Hepatocyte (in vitro differentiated cells): ENCODE data around the gene ZNF804A.

Experiments used
- EZH2 ChIP-seq: fragments of 200-600 bp; sonication (generic); IDR thresholded peaks from 2 replicates; pipeline ENCODE4 v1.6.1; 2016; ENCODE audit warnings: antibody characterized with exemption, mild to moderate bottlenecking, borderline replicate concordance
- EZH2phosphoT487 ChIP-seq: fragments of 200-600 bp; sonication (generic); IDR thresholded peaks from one replicate; pipeline ENCODE4 v1.6.1; 2018; ENCODE audit warnings: antibody characterized with exemption, mild to moderate bottlenecking, low read depth, moderate library complexity; ENCODE audit not compliant: unreplicated experiment, severe bottlenecking
- TF ChIP-seq, protein P1 (sequence below): fragments of 200-600 bp; sonication (generic); IDR thresholded peaks from 2 replicates; pipeline ENCODE4 v1.5.1; 2016; ENCODE audit warnings: antibody characterized with exemption, mild to moderate bottlenecking; ENCODE audit not compliant: poor library complexity

DNA sequence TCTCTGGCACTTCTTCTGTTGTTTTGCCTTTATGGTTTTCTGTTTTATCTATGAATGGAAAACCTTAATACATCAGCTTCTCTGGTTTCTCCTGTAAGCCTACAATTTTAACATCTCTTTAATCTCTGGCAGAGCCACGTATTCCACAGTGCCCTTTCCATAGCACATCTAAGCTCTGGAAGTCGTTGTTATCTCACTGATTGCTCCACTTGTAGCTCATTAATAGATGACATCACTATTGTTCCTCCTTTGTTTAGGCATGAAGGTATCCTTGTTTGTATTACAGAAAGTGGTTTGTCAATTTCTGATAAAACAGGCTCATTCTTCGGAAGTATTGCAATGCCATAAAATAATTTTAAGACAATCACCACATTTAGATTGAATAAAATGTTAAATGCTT is 185.2 kb downstream of the ZNF804A start:
- TF ChIP-seq, protein P1, sequence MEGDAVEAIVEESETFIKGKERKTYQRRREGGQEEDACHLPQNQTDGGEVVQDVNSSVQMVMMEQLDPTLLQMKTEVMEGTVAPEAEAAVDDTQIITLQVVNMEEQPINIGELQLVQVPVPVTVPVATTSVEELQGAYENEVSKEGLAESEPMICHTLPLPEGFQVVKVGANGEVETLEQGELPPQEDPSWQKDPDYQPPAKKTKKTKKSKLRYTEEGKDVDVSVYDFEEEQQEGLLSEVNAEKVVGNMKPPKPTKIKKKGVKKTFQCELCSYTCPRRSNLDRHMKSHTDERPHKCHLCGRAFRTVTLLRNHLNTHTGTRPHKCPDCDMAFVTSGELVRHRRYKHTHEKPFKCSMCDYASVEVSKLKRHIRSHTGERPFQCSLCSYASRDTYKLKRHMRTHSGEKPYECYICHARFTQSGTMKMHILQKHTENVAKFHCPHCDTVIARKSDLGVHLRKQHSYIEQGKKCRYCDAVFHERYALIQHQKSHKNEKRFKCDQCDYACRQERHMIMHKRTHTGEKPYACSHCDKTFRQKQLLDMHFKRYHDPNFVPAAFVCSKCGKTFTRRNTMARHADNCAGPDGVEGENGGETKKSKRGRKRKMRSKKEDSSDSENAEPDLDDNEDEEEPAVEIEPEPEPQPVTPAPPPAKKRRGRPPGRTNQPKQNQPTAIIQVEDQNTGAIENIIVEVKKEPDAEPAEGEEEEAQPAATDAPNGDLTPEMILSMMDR, result no peak
- TF ChIP-seq EZH2, result no peak
- TF ChIP-seq EZH2phosphoT487, result no peak
